ENCODE measurements around the gene PTH1R. TPM values are rescaled to one million over a fixed set of nuclear protein-coding genes. Genes with fewer than 3 reads are reported as not detected.

PTH1R gene
- total RNA-seq, 1 donor from 2014 or later: 2.3 TPM

DNA sequence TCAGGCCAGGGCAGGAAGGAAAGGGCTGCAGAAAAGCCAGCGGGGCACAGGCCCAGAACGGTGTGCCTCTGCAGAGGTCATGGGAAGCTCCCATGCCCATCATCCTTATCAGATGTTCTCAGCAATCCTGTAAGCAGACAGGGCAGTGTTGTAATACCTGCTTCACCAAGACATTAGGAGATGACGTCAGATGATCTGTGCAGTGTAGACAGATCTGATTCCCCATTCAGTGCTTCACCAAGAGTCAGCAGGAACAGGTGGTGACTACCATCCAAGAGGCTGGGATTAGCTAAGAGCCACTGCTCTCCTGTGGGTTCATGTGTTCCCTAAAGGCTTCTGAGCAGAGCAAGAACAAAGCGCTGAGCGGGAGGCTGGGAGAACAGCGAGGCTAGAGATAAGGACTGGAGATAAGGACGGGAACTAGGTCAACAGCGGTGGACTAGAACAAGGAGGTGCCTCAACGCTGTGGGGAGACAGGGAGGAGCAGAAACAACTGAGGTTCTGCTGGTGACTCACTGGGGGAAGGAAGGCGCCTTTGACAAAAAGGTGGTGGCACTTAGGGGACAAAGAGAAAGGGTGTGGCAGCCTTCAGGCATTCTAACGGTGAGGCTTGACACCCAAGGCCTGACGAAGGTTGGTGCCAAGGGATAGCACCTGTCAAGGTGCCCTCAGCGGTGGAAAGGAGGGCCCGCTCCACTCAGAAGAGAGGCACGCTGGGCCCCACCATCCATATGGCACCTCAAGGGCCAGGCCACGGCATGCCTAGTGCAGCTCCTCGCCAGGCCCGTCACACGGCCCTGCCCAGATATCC, 70.7 kb downstream of the PTH1R start:
- DNase-seq: no peak

- DNase-seq: no peak
Observed at GRCh38 chr3:46948830-46949671, 71.5 kb downstream of the PTH1R start.

DNA sequence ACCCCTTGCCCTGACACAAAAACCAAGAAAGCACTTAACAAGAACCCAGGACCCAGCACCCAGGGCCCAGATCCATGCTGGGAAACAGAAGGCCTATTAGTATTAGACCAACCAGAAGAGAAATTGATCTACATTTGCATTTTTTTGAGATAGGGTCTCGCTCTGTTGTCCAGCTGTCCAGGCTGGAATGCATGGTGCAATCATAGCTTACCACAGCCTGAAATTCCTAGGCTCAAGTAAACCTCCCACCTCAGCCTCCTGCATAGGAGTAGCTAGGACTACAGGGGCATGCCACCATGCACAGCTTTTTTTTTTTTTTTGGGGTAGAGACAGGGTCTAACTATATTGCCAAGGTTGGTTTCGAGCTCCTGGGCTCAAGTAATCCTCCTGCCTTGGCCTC, 72.7 kb downstream of the PTH1R start:
- DNase-seq: no peak

GRCh38 chr3:46950650-46951241, 73.2 kb downstream of the PTH1R start:
- DNase-seq: no peak

GRCh38 chr3:46952813-46953212, 75.3 kb downstream of the PTH1R start:
- no peak for DNase-seq

Small RNAs within 50 kb of the gene (small RNA-seq; reads per million reads assigned to genes)
- gene AC109583.2: not detected

Other genes with a start within 250 kb of the PTH1R start
- 3.9 TPM for gene ALS2CL, start 184.0 kb upstream of the PTH1R start, total RNA-seq
- 2.5 TPM for gene TMIE, start 176.3 kb upstream of the PTH1R start, total RNA-seq
- gene PRSS50, start 159.9 kb upstream of the PTH1R start, total RNA-seq: 0.31 TPM
- not detected for gene MYL3, start 14.3 kb upstream of the PTH1R start, total RNA-seq
- gene CCDC12, start 99.0 kb downstream of the PTH1R start, total RNA-seq: 17.5 TPM
- 3.3 TPM for gene NBEAL2, start 101.9 kb downstream of the PTH1R start, total RNA-seq

All from occipital lobe (tissue), 3 donors.